ENCODE data around the gene SUGP1. TPM values are rescaled to one million over a fixed set of nuclear protein-coding genes. Genes with fewer than 3 reads are reported as not detected.
"Not testable (repeated sequence)": the region's sequence is repeated elsewhere in the genome, so short reads cannot be mapped to it uniquely, and the experiment has no call there.

The SUGP1 gene
- total RNA-seq, 1 donor from 2014 or later, result 41.4 TPM

DNA sequence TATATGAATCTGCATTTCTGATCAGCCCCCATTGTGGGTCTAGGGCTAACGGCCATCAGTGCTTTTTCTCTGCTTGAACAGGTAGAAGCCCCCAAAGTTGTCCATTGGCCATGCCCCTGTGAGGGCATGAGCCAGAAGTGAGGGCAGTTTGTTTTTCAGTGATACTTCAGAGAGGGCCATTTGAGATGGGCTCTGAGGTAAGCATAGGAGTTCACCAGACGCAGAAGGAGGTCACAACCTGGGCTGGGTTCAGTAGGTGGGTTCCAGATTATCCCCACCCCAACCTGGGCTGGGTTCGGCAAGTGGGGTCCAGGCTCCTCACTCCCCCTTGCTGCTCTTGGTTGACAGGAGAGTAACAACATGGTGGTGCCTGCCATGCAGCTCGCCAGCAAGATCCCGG is 33.7 kb upstream of the SUGP1 start:
- DNase-seq, result no peak
- Histone ChIP-seq H3K4me1 (no peaks in the 10 kb centered on the region), H3K4me3 (no peak overlapping the region), H3K27ac (no peak overlapping the region), H3K9me3 (no peaks in the 10 kb centered on the region), H3K27me3 (ENCODE audit: low read depth) (no peaks in the 10 kb centered on the region), H3K36me3 (peaks cover 98% of the 10 kb centered on the region)
- ATAC-seq, result no peak
- intact Hi-C loops (cut with DNase I), result no loop called here
- TF ChIP-seq, protein P1, sequence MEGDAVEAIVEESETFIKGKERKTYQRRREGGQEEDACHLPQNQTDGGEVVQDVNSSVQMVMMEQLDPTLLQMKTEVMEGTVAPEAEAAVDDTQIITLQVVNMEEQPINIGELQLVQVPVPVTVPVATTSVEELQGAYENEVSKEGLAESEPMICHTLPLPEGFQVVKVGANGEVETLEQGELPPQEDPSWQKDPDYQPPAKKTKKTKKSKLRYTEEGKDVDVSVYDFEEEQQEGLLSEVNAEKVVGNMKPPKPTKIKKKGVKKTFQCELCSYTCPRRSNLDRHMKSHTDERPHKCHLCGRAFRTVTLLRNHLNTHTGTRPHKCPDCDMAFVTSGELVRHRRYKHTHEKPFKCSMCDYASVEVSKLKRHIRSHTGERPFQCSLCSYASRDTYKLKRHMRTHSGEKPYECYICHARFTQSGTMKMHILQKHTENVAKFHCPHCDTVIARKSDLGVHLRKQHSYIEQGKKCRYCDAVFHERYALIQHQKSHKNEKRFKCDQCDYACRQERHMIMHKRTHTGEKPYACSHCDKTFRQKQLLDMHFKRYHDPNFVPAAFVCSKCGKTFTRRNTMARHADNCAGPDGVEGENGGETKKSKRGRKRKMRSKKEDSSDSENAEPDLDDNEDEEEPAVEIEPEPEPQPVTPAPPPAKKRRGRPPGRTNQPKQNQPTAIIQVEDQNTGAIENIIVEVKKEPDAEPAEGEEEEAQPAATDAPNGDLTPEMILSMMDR (IDR thresholded peaks at IDR 0.05), result no peak

DNA sequence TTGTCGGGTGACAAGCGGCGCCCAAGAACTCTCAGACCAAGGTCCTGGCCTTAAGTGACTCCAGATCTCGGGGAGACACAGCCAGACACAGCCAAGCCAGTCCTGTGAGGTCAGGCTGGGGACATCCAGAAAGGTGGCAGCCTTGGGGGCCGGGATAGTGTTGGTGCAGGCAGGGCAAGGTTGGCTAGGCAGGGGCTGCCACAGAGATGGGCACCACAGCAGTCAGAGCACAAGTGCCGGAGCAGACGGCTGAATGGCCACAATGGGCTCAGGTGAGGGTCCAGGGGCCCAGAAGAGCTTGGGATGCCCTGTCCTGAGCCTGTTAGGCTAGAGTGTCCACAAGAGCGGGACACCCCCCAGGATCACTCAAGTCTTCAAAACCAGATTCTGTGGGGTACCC is 32.5 kb upstream of the SUGP1 start:
- H3K36me3 ChIP-seq, result peaks cover 100% of the 10 kb centered on the region
- H3K4me3 ChIP-seq, result no peak overlapping the region
- H3K27me3 ChIP-seq (ENCODE audit: low read depth), result no peaks in the 10 kb centered on the region
- DNase-seq (no peak), ATAC-seq (no peak)
- intact Hi-C loops (cut with DNase I), result no loop called here
- no peak overlapping the region for H3K27ac ChIP-seq
- TF ChIP-seq, protein P1 (IDR thresholded peaks at IDR 0.05), result no peak
- no peaks in the 10 kb centered on the region for H3K4me1 ChIP-seq
- no peaks in the 10 kb centered on the region for H3K9me3 ChIP-seq

DNA sequence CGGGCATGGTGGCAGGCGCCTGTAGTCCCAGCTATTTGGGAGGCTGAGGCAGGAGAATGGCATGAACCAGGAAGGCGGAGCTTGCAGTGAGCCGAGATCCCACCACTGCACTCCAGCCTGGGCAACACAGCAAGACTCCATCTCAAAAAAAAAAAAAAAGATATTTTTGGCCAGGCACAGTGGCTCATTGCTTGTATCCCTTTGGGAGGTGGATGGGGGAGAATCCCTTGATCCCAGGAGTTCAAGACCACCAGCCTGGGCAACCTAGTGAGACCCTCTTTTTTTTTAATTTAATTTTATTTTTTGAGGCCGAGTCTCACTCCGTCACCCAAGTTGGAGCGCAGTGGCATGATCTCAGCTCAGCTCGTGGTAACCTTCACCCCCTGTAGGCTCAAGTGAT is 30.4 kb upstream of the SUGP1 start:
- peaks cover 100% of the 10 kb centered on the region for H3K36me3 ChIP-seq
- H3K9me3 ChIP-seq, result not testable (repeated sequence)

DNA sequence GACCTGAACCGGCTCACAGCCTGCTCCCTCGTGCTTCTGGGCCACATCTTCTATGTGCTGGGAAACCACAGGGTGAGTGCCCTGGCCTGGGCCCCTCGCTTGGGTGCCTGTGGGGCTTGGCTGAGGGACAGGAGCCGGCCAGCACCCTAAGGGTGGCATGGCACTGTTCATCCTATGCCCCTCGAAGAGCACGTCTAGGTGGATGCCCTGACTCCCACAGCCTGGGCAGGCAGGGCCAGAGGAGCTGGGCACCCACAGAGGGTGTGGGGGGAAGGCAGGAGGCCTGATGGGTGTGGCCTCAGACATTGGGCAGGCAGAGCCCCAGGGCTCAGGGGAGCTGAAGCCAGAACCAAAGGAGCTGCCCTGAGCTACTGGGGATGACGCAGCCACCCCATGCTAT is 29.1 kb upstream of the SUGP1 start:
- DNase-seq, result no peak
- peaks cover 100% of the 10 kb centered on the region for H3K36me3 ChIP-seq
- no peak overlapping the region for H3K4me3 ChIP-seq
- TF ChIP-seq, protein P1 (IDR thresholded peaks at IDR 0.05), result no peak
- no peaks in the 10 kb centered on the region for H3K27me3 ChIP-seq (ENCODE audit: low read depth)
- H3K27ac ChIP-seq, result no peak overlapping the region
- no peak for ATAC-seq
- H3K4me1 ChIP-seq, result no peaks in the 10 kb centered on the region
- intact Hi-C loops (cut with DNase I), result no loop called here
- H3K9me3 ChIP-seq, result no peaks in the 10 kb centered on the region

More for the DNA sequence above, 30.4 kb upstream of the SUGP1 start:
- H3K4me1 ChIP-seq; intact Hi-C loops (cut with DNase I); ATAC-seq; H3K27ac ChIP-seq; H3K4me3 ChIP-seq; H3K27me3 ChIP-seq (ENCODE audit: low read depth); DNase-seq: not testable (repeated sequence)

DNA sequence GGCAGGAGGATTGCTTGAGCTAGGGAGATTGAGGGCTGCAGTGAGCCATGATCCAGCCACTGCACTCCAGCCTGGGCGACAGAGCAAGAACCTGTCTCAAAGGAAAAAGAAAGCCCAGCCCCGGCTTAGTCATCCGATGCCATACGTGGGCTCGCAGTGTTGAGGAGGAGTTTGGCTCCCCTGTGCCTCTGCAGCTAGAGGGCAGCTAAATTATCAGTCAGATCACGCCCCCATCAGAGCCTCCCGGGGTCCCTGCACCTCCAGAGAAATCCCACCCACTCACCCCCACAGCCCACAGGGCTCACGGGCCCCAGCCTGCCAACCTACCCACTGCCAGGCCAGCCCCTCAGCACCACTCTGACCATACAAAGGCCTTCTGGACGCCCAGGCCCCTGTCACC is 28.0 kb upstream of the SUGP1 start:
- no peak for ATAC-seq
- TF ChIP-seq, protein P1 (IDR thresholded peaks at IDR 0.05), result no peak
- Histone ChIP-seq H3K4me3 (no peak overlapping the region), H3K27me3 (ENCODE audit: low read depth) (no peaks in the 10 kb centered on the region), H3K27ac (no peak overlapping the region), H3K9me3 (no peaks in the 10 kb centered on the region), H3K4me1 (no peaks in the 10 kb centered on the region), H3K36me3 (peaks cover 100% of the 10 kb centered on the region)
- no peak for DNase-seq
- intact Hi-C loops (cut with DNase I), result no loop called here

DNA sequence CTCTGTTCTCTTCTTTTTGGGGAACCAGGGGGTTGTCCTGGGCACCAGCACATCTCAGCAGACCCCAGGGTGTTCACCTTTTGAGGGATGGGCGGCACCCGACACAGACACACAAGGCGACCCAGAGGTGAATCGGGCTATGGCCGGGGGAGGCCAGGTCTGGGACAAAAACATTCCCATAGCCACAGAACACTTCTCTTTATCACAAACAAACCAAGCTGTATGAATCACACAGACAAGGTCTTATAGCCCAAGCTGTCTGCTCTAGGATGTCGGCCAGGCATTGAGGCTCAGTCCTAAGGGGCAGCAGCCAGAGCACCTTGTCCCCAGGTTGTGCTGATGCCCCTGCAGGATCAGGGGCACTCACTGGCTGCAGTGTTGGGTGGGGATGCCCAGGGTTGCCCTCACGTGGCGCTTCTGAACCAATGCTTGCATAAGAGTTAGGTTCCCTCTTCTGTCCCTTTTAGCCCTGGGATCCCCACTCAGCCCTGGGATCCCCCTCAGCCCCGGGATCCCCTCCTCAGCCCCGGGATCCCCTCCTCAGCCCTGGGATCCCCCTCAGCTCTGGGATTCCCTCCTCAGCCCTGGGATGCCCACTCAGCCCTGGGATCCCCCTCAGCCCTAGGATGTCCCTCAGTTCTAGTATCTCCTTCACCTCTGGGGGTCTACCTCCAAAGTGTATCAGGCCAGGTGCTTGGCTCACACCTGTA is 27.2 kb upstream of the SUGP1 start:
- Histone ChIP-seq H3K9me3 (no peaks in the 10 kb centered on the region), H3K27ac (no peak overlapping the region), H3K27me3 (ENCODE audit: low read depth) (no peaks in the 10 kb centered on the region), H3K4me3 (no peak overlapping the region), H3K4me1 (no peaks in the 10 kb centered on the region), H3K36me3 (peaks cover 100% of the 10 kb centered on the region)
- ATAC-seq (no peak), DNase-seq (no peak)
- intact Hi-C loops (cut with DNase I), result no loop called here
- TF ChIP-seq, protein P1 (IDR thresholded peaks at IDR 0.05), result no peak
